HG03354 (cell line): ENCODE measurements around the gene DNAJB12.
"Not testable (repeated sequence)": the region's sequence is repeated elsewhere in the genome, so short reads cannot be mapped to it uniquely, and the experiment has no call there.

Source experiments
- ATAC-seq: cut with Tn5 transposase; IDR thresholded peaks from one replicate; pipeline ENCODE4 v1.9.1; 2021; ENCODE audit warnings: mild to moderate bottlenecking; ENCODE audit not compliant: unreplicated experiment, poor library complexity, severe bottlenecking

The DNAJB12 gene

GRCh38 chr10:72356115-72356514, 1.4 kb upstream of the DNAJB12 start:
- no peak for ATAC-seq

GRCh38 chr10:72355214-72355555, 466 bp upstream of the DNAJB12 start:
- no peak for ATAC-seq

- peak; percentile 9 for ATAC-seq
These were observed 759 bp downstream of the DNAJB12 start for GRCh38 chr10:72353965-72354355.

GRCh38 chr10:72353028-72353964, 1.4 kb downstream of the DNAJB12 start:
- ATAC-seq: no peak

GRCh38 chr10:72351479-72351878, 3.2 kb downstream of the DNAJB12 start:
- no peak for ATAC-seq

GRCh38 chr10:72349438-72349837, 5.3 kb downstream of the DNAJB12 start:
- no peak for ATAC-seq

- no peak for ATAC-seq
These were observed 6.4 kb downstream of the DNAJB12 start for GRCh38 chr10:72348282-72348681.

GRCh38 chr10:72346117-72346516, 8.6 kb downstream of the DNAJB12 start:
- ATAC-seq: not testable (repeated sequence)

GRCh38 chr10:72344932-72345331, 9.8 kb downstream of the DNAJB12 start:
- no peak for ATAC-seq

GRCh38 chr10:72342911-72343310, 11.8 kb downstream of the DNAJB12 start:
- ATAC-seq: no peak

- no peak for ATAC-seq
These were observed 14.0 kb downstream of the DNAJB12 start for GRCh38 chr10:72340510-72341261.

GRCh38 chr10:72338180-72338579, 16.5 kb downstream of the DNAJB12 start:
- ATAC-seq: no peak

GRCh38 chr10:72337722-72338121, 17.0 kb downstream of the DNAJB12 start:
- ATAC-seq: no peak

- no peak for ATAC-seq
These were observed 17.6 kb downstream of the DNAJB12 start for GRCh38 chr10:72337039-72337629.

- no peak for ATAC-seq
These were observed 18.3 kb downstream of the DNAJB12 start for GRCh38 chr10:72336259-72337038.

GRCh38 chr10:72335394-72336258, 19.1 kb downstream of the DNAJB12 start:
- ATAC-seq: peak; percentile 44

- ATAC-seq: peak; percentile 70
These were observed 19.8 kb downstream of the DNAJB12 start for GRCh38 chr10:72334825-72335393.

GRCh38 chr10:72334196-72334824, 20.4 kb downstream of the DNAJB12 start:
- no peak for ATAC-seq
